Stimulated activated CD4-positive, alpha-beta T cell treated with anti-CD3 and anti-CD28 coated beads, TNF-alpha, amount 100 ng/mL, for 4 hours (primary cell): ENCODE measurements around the gene MAP2K5.

ENCODE experiments used
- DNase-seq, 3 experiments: peaks; one replicate each; pipeline ENCODE4 v3.0.0-alpha.2; 2020; ENCODE audit warnings: low read depth in 3 of 3

Gene MAP2K5

GRCh38 chr15:67758619-67759300 is 216.3 kb downstream of the MAP2K5 start:
- DNase-seq = no peak

- DNase-seq = no peak
Observed at GRCh38 chr15:67760901-67761300, 218.4 kb downstream of the MAP2K5 start.

GRCh38 chr15:67761343-67761742 is 218.8 kb downstream of the MAP2K5 start:
- no peak for DNase-seq

- DNase-seq = peak; percentile 29 to 37 (median 35)
Observed at GRCh38 chr15:67762610-67763368, 220.3 kb downstream of the MAP2K5 start.

- DNase-seq = no peak
Observed at GRCh38 chr15:67765701-67766100, 223.2 kb downstream of the MAP2K5 start.

GRCh38 chr15:67766968-67767367 is 224.5 kb downstream of the MAP2K5 start:
- DNase-seq = no peak

DNA sequence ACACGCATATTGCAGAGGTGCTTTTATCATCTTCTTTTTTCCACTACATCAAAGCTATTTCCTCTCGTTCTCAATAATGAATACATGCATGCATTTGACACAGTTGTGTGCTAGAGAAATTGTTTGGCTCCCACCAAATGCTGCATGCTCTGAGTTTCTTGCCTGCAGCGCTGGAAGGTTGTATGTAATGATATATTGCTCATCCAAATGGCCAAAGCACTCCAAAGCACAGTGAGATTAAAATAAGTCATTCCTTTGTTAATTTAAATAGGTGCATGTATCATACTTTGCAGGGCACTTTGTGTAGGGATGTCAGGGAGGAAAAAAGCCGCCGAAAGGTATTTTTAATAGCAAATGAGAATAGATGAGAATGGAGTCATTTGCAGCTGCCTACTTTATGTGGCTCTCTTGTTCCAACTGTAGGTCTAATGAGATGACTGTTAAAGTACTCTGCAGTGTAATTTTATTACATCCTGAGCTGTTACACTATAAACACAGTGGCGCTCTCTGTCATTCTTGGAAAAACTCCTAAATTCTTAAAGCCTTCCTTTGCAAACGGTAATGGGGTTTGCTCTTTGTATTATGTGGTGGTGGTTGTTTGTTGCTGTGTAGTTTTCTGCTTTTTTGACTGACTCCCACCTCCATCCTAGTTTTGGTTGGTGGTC is 225.9 kb downstream of the MAP2K5 start:
- no peak for DNase-seq

GRCh38 chr15:67769497-67770357 is 227.2 kb downstream of the MAP2K5 start:
- no peak for DNase-seq

- DNase-seq = no peak
Observed at GRCh38 chr15:67770358-67770628, 227.8 kb downstream of the MAP2K5 start.

- DNase-seq = no peak
Observed at GRCh38 chr15:67771189-67771800, 228.8 kb downstream of the MAP2K5 start.

DNA sequence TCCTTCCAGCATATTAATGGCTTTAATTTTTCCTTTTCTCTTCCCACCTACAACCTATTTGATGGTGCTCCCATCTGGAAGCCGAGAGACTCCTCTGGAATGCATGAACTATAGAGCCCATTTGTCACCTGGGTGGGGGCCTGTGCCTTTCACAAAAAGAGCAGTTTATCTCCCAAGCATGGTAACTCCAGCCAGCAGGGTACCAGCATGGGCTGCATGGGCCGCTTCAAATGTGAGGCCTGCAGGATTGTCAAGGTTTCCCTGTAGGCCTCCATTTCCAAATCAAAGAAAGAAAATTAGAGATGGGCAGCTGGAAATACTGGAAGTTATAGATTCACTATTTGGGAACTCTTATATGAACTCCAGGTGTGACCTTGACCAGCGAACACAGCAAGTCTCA is 232.1 kb downstream of the MAP2K5 start:
- DNase-seq = no peak

- DNase-seq = no peak
Observed at GRCh38 chr15:67775250-67775649, 232.7 kb downstream of the MAP2K5 start.

DNA sequence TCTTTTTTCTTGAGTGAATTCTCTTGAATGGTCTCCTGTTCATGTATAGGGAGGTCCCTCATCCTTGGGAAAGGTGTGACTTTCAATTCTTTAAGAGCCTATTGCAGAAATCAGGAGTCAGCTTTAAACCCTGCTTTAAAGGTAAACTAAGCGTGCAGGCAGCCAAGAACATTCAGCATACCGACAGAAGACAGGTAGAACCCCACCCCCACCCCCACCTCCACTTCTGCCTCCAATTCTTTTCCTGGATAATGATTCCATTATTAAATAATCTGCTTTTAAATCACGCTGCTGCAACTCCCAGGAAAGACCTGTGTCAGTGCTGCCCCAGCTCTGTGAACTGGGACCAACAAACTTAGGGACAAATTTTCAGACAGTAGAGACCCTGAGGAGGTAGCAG is 233.5 kb downstream of the MAP2K5 start:
- DNase-seq = no peak

- DNase-seq = no peak
Observed at GRCh38 chr15:67776600-67776999, 234.1 kb downstream of the MAP2K5 start.

GRCh38 chr15:67777071-67777470 is 234.6 kb downstream of the MAP2K5 start:
- DNase-seq = no peak

DNA sequence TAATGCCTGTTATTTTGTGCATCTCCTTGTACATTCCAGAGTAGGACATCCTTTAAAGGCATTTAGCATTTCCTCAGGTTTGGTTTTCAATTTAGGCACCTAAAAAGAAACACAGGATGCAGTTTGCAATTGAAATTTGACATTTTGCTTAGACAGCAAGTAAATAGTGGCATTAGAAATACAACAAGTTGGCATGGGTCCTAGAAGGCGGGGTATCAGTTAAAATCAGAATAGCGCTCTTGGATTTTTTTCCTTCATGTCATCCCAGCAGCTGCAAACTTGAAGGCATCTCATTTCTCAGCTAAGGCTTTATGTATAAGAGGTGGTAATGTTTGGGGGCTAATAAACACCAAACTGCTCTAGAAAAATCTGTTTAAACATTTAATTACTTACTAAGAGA is 235.3 kb downstream of the MAP2K5 start:
- no peak for DNase-seq

DNA sequence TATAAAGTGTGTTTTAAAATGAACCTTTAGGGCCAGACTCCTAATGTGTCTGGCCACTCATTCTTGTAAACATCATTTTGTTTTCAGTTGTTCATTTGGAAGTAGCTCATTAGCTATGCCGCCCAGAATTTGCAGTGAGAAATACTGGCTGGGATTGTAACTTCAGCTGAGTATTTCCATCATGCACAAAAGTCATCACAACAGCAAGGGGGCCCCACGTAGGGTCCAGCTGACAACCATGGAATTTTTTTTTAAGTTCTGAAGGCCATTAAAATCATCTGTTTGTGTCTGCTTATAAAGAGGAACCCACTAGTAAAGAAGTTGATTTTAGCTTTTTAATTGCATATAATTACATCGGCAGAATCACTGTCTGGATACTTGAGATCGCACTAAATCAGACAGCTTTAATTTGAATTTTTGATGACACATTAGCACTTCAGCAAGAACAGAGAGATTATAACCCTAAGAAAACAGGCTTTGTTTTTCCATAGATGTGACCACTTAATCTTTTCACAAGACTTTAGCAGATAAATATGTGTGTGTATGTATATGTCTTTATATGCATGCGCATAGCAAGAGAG is 236.6 kb downstream of the MAP2K5 start:
- DNase-seq = no peak

DNA sequence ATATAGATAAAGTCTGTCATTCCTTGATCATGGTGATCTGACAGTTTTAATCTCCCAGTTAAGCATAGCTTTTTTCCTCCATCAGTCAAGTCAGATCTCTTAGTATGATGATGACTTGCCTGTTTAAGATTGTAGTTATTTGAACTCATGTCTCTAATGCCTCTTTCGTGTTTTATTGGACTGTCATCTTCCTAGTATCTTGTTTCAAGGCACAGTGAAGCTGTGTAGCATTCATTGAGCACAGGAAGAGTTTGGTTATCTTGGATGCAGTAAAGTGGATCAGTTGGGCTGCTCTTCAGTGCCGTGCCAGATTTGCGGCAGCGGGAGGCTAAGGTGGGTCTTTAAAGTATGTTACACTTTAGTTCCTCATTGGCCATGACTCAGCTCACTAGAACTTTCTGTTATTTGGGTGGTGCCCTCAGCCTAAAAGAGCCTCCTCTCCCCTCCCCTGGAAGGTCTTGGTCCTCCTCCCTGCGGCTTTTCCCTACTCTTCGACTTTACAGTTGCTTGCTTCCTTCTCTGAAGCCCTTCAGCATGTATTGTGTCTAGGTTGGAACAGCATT is 237.1 kb downstream of the MAP2K5 start:
- DNase-seq = no peak

DNA sequence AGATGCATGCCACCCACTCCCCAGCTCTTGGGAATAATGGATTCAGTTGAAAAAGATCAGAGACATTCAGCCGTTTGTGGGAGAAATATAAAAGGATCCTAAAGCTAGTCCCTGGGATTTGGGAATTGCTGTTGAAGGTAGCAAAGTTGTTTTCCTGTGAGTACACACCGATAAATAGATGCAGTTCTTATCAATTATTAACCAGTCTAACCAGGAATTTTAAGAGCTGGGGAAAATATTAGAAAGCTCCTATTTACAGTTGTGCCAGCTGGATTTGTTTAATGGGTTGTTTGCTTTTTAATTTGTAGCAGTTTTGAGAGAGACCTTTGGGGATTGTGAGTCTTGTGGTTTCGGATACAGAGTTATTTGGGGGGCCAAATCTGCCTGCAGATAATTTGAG is 238.6 kb downstream of the MAP2K5 start:
- DNase-seq = no peak

DNA sequence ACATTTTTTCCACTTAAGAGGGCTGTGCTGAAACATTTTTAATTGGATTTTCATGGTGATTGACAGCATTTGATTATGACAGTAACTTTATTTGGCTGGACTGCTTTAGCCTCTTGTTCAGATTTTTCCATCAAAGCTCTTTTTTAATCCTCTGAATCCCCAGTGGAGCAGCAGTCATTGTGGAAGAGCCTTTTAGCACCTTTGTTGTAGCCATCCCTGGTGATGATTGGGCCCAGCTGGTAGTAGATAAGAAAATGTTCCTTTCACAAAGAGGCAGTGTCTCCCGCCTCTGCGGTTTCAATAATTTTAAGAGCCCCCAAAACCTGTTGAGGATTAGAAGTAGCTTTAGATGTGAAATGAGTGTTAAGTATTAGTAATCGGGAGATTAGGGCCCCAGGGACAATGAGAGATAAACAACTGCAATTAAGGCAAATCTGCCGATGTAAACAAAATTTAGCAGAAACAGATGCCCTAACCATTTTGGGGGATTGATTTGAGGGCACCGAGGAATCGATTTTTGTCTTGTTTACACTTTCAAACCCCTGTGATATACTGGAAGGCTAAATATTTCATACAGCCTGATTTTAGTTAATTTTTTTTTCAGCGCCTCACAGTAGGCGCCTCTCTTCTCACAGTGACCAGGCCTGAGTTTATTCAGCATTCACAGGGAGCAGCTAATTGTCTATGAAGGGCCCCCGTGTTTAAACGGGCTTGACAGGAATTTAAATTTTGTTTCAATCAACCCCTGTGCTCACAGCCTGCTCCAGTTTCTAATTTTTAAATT is 239.6 kb downstream of the MAP2K5 start:
- DNase-seq = no peak
